ENCODE data around the gene RHEB. TPM values are rescaled to one million over a fixed set of nuclear protein-coding genes. Genes with fewer than 3 reads are reported as not detected.

The RHEB gene
- total and polyA plus RNA-seq, 2 of the 4 experiments (the other 2 are of a cell fraction), result 19.7 to 67.2 TPM

DNA sequence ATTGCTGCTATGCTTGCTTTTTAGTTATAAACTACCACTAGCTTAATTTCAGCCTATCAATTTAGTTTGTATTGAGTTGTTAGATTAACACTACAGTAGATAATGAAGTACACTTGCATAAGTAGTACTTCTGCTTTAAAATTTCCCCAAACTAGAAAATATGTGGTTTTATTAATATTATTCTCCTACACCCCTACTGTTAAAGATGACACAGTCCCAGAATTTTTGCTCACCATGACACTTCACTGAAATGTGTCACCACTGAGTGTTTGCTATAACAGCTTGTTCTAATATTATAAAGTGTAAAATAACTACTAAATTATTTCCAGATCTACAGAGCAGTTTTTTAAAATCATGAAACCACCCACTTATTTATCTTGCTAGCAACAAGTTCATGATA lies 31.6 kb downstream of the RHEB start:
- ATAC-seq (ENCODE audit: low read depth), result no peak
- Histone ChIP-seq H3K4ac (ENCODE audit: low read depth, low read length) (no peak overlapping the region), H3K4me3 (ENCODE audit: insufficient read depth, low read depth, low read length) (no peak overlapping the region), H3K79me1 (ENCODE audit: low read depth in 1 of 2, low read length in 2 of 2) (peaks cover 38 to 79% of the 10 kb centered on the region in 2 experiments), H2BK5ac (ENCODE audit: low read depth, low read length, poor library complexity, severe bottlenecking) (no peak overlapping the region), H4K5ac (ENCODE audit: low read depth, low read length) (no peak overlapping the region), H2BK15ac (ENCODE audit: low read depth, low read length) (no peak overlapping the region), H2AK9ac (replicated peaks; ENCODE audit: low read depth, low read length, poor library complexity) (no peak overlapping the region), H3K27ac (ENCODE audit: insufficient read depth, low read length) (no peak overlapping the region), H4K20me1 (ENCODE audit: insufficient read depth, low read length) (peaks cover 18% of the 10 kb centered on the region), H3K56ac (ENCODE audit: extremely low read depth, insufficient read depth, low read length) (no peak overlapping the region), H2AK5ac (ENCODE audit: low read depth, low read length) (no peak overlapping the region), H3K9me1 (ENCODE audit: insufficient read depth, low read length) (peaks cover 9% of the 10 kb centered on the region), H3K27me3 (ENCODE audit: control insufficient read depth, insufficient read depth, low read length) (no peaks in the 10 kb centered on the region), H3K9ac (ENCODE audit: low read depth, low read length) (no peak overlapping the region), H3K18ac (ENCODE audit: low read depth, low read length) (no peak overlapping the region), H3K23ac (ENCODE audit: low read depth, low read length) (no peak overlapping the region), H2BK20ac (ENCODE audit: low read depth, low read length) (no peak overlapping the region), H4K8ac (ENCODE audit: low read depth in 2 of 2, low read length in 2 of 2) (0 out of 4 replicates have a peak overlapping the region, but pooled peaks of 1 of the 2 experiments have one; percentile 54), H2BK120ac (ENCODE audit: low read depth, low read length) (no peak overlapping the region), H3K36me3 (ENCODE audit: control insufficient read depth, insufficient read depth, low read length) (peaks cover 27% of the 10 kb centered on the region), H3K14ac (replicated peaks; ENCODE audit: low read depth, low read length) (0 out of 2 replicates have a peak overlapping the region, but pooled peaks have one; percentile 20), H4K91ac (ENCODE audit: insufficient read depth, low read depth, low read length) (no peak overlapping the region), H2AFZ (replicated peaks; ENCODE audit: low read length, poor library complexity) (no peak overlapping the region), H3K4me1 (ENCODE audit: control insufficient read depth, insufficient read depth, low read length) (peaks cover 15% of the 10 kb centered on the region), H3K4me2 (ENCODE audit: low read depth, low read length) (no peak overlapping the region), H3K9me3 (ENCODE audit: control insufficient read depth, insufficient read depth, low read length) (no peaks in the 10 kb centered on the region)
- CTCF ChIA-PET, result interaction anchor here (0.6 kb wide), 1 partner anchor 37 kb away, joined by 4 read pairs; no protein-coding TSS in a partner anchor
- dilution Hi-C loops (cut with HindIII; ENCODE audit: low sequenced_read_pairs, unreplicated experiment), result no loop called here
- DNase-seq, result no peak
- POLR2A ChIA-PET (ENCODE audit: unreplicated experiment), result no interaction called here
- in situ Hi-C loops (cut with MboI; ENCODE audit: low sequenced_read_pairs), result no loop called here
- intact Hi-C loops (cut with micrococcal nuclease), result loop anchor here (10.0 kb wide), 1 partner anchor 67 kb away; no protein-coding TSS in a partner anchor
- no TSS peak for BruUV-seq (replicated peaks)
- TF ChIP-seq RAD21 (IDR thresholded peaks at IDR 0.05; ENCODE audit: low read length) (no peak), POLR2A (IDR thresholded peaks at IDR 0.05; ENCODE audit: low read depth, low read length) (no peak), MAZ (IDR thresholded peaks at IDR 0.05; ENCODE audit: borderline replicate concordance, low read depth, low read length) (no peak), RFX5 (IDR thresholded peaks at IDR 0.05; ENCODE audit: low read depth, low read length) (no peak), BHLHE40 (IDR thresholded peaks at IDR 0.05; ENCODE audit: low read depth, low read length) (no peak), NFE2L2 (IDR thresholded peaks at IDR 0.05; ENCODE audit: low read depth, low read length) (no peak), SMC3 (IDR thresholded peaks at IDR 0.05; ENCODE audit: low read depth, low read length) (no peak), RCOR1 (IDR thresholded peaks at IDR 0.05; ENCODE audit: insufficient replicate concordance, low read length) (no peak)
- TF ChIP-seq, protein P1, sequence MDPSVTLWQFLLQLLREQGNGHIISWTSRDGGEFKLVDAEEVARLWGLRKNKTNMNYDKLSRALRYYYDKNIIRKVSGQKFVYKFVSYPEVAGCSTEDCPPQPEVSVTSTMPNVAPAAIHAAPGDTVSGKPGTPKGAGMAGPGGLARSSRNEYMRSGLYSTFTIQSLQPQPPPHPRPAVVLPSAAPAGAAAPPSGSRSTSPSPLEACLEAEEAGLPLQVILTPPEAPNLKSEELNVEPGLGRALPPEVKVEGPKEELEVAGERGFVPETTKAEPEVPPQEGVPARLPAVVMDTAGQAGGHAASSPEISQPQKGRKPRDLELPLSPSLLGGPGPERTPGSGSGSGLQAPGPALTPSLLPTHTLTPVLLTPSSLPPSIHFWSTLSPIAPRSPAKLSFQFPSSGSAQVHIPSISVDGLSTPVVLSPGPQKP (IDR thresholded peaks at IDR 0.05; ENCODE audit: borderline replicate concordance, low read depth, low read length), result no peak
- TF ChIP-seq, protein P2, sequence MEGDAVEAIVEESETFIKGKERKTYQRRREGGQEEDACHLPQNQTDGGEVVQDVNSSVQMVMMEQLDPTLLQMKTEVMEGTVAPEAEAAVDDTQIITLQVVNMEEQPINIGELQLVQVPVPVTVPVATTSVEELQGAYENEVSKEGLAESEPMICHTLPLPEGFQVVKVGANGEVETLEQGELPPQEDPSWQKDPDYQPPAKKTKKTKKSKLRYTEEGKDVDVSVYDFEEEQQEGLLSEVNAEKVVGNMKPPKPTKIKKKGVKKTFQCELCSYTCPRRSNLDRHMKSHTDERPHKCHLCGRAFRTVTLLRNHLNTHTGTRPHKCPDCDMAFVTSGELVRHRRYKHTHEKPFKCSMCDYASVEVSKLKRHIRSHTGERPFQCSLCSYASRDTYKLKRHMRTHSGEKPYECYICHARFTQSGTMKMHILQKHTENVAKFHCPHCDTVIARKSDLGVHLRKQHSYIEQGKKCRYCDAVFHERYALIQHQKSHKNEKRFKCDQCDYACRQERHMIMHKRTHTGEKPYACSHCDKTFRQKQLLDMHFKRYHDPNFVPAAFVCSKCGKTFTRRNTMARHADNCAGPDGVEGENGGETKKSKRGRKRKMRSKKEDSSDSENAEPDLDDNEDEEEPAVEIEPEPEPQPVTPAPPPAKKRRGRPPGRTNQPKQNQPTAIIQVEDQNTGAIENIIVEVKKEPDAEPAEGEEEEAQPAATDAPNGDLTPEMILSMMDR (conservative IDR thresholded peaks at IDR 0.05; ENCODE audit: low read depth, low read length), result no peak
